Fibroblast of mammary gland (primary cell): Measurements from ENCODE around the gene CLIC4.

Source experiments
- DNase-seq: peaks from one replicate; pipeline ENCODE4 v3.0.0-alpha.2; 2010; ENCODE audit warnings: low read depth
- H3K4me3 ChIP-seq: 2 replicates; pipeline ENCODE4 v1.5.1; 2011; ENCODE audit warnings: low read depth, mild to moderate bottlenecking, low read length, moderate library complexity; ENCODE audit not compliant: control insufficient read depth
- CTCF ChIP-seq: conservative IDR thresholded peaks from 2 replicates; pipeline ENCODE4 v1.5.1; 2011; ENCODE audit warnings: low read depth, low read length, inconsistent platforms; ENCODE audit not compliant: control insufficient read depth, insufficient read depth

Gene CLIC4

GRCh38 chr1:24742090-24742938 is 2.9 kb upstream of the CLIC4 start:
- peak; percentile 51 for DNase-seq
- TF ChIP-seq CTCF = no peak
- H3K4me3 ChIP-seq = no peak overlapping the region

- no peak overlapping the region for H3K4me3 ChIP-seq
- peak; percentile 88 for DNase-seq
- no peak for TF ChIP-seq CTCF
Observed at GRCh38 chr1:24743404-24744211, 1.6 kb upstream of the CLIC4 start.

GRCh38 chr1:24745711-24746413 is 615 bp downstream of the CLIC4 start:
- peak; percentile 76 for DNase-seq
- peak overlapping the region; percentile 75 for H3K4me3 ChIP-seq
- no peak for TF ChIP-seq CTCF

GRCh38 chr1:24748191-24749121 is 3.2 kb downstream of the CLIC4 start:
- no peak for TF ChIP-seq CTCF
- peak overlapping the region; percentile 75 for H3K4me3 ChIP-seq
- DNase-seq = no peak

DNA sequence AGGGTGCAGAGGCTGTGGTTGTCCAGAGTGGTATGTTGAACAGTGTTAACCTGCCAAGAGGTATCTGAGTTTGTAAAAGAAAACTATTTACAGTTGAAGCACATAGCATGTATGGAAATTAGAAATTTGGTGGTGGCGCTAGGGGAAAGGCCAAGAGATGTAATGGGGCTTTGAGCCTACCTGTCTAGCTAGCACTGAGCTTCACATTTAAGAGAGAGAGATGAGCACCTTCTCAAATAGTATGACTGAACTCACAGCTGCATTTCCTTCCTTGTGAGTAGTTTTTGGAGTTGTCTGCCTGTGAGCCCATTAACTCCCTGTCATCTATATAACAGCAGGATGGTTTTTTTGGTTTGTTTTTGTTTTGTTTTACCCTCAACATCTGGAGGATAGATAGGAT is 4.0 kb downstream of the CLIC4 start:
- no peak for DNase-seq
- H3K4me3 ChIP-seq = no peak overlapping the region
- TF ChIP-seq CTCF = no peak
